ENCODE measurements around the gene PLPP1.

Gene PLPP1

GRCh38 chr5:55534436-55535198 lies at the start of gene PLPP1:
TSS of gene PLPP1 (minus strand) at chr5:55534964. CDS start at chr5:55534629, 335 bp downstream.
- peak; percentile 81 to 86 for DNase-seq

GRCh38 chr5:55583578-55583977 lies 48.8 kb upstream of the PLPP1 start:
- DNase-seq = no peak

GRCh38 chr5:55582256-55582655 lies 47.5 kb upstream of the PLPP1 start:
- peak in 1 of 2 donors; percentile 10 for DNase-seq

GRCh38 chr5:55580042-55580441 lies 45.3 kb upstream of the PLPP1 start:
- DNase-seq = no peak

GRCh38 chr5:55578771-55579170 lies 44.0 kb upstream of the PLPP1 start:
- no peak for DNase-seq

- no peak for DNase-seq
Observed at GRCh38 chr5:55577353-55578060, 42.7 kb upstream of the PLPP1 start.

- DNase-seq = no peak
Observed at GRCh38 chr5:55576661-55577060, 41.9 kb upstream of the PLPP1 start.

- DNase-seq = no peak
Observed at GRCh38 chr5:55575815-55576583, 41.2 kb upstream of the PLPP1 start.

GRCh38 chr5:55572600-55572999 lies 37.8 kb upstream of the PLPP1 start:
- DNase-seq = no peak

GRCh38 chr5:55572020-55572419 lies 37.3 kb upstream of the PLPP1 start:
- no peak for DNase-seq

- DNase-seq = no peak
Observed at GRCh38 chr5:55570570-55570969, 35.8 kb upstream of the PLPP1 start.

- no peak for DNase-seq
Observed at GRCh38 chr5:55570026-55570425, 35.3 kb upstream of the PLPP1 start.

GRCh38 chr5:55569513-55569865 lies 34.7 kb upstream of the PLPP1 start:
- no peak for DNase-seq

- DNase-seq = no peak
Observed at GRCh38 chr5:55568654-55569512, 34.1 kb upstream of the PLPP1 start.

- DNase-seq = no peak
Observed at GRCh38 chr5:55564721-55565120, 30.0 kb upstream of the PLPP1 start.

GRCh38 chr5:55558484-55558883 lies 23.7 kb upstream of the PLPP1 start:
- DNase-seq = no peak

GRCh38 chr5:55557123-55557522 lies 22.4 kb upstream of the PLPP1 start:
- no peak for DNase-seq

GRCh38 chr5:55554585-55555202 lies 19.9 kb upstream of the PLPP1 start:
- no peak for DNase-seq

GRCh38 chr5:55551904-55552303 lies 17.1 kb upstream of the PLPP1 start:
- no peak for DNase-seq

- DNase-seq = no peak
Observed at GRCh38 chr5:55551358-55551757, 16.6 kb upstream of the PLPP1 start.

- DNase-seq = no peak
Observed at GRCh38 chr5:55547781-55548180, 13.0 kb upstream of the PLPP1 start.

- no peak for DNase-seq
Observed at GRCh38 chr5:55546947-55547346, 12.2 kb upstream of the PLPP1 start.

Data from CD4-positive, alpha-beta T cell treated with Interleukin-4 for 1 hour (primary cell).